Activated naive CD4-positive, alpha-beta T cell treated with anti-CD3 and anti-CD28 coated beads, Interleukin-2, amount 50 U/mL, for 24 hours (primary cell): ENCODE measurements around the gene DACH2.

ENCODE experiments used
- H3K27ac Mint-ChIP-seq: one replicate; pipeline ENCODE4 v1.8.0; 2021; ENCODE audit warnings: mild to moderate bottlenecking, mixed read lengths
- H3K27me3 Mint-ChIP-seq: one replicate; pipeline ENCODE4 v1.8.0; 2021; ENCODE audit warnings: mixed read lengths
- H3K36me3 Mint-ChIP-seq: one replicate; pipeline ENCODE4 v1.8.0; 2021; ENCODE audit warnings: mixed read lengths
- H3K4me1 Mint-ChIP-seq: one replicate; pipeline ENCODE4 v1.8.0; 2021; ENCODE audit warnings: mixed read lengths
- H3K4me3 Mint-ChIP-seq: one replicate; pipeline ENCODE4 v1.8.0; 2021; ENCODE audit warnings: mild to moderate bottlenecking, mixed read lengths
- H3K9me3 Mint-ChIP-seq: one replicate; pipeline ENCODE4 v1.8.0; 2021; ENCODE audit warnings: mixed read lengths

Gene DACH2

GRCh38 chrX:86829786-86830185 lies 681.5 kb downstream of the DACH2 start:
- H3K27me3 Mint-ChIP-seq = no peaks in the 10 kb centered on the region
- H3K36me3 Mint-ChIP-seq = no peaks in the 10 kb centered on the region
- H3K4me3 Mint-ChIP-seq = no peak overlapping the region
- H3K27ac Mint-ChIP-seq = no peak overlapping the region
- no peaks in the 10 kb centered on the region for H3K9me3 Mint-ChIP-seq
- no peaks in the 10 kb centered on the region for H3K4me1 Mint-ChIP-seq

GRCh38 chrX:86830685-86831084 lies 682.4 kb downstream of the DACH2 start:
- Mint-ChIP-seq H3K9me3 (no peaks in the 10 kb centered on the region), H3K27me3 (no peaks in the 10 kb centered on the region), H3K4me3 (no peak overlapping the region), H3K36me3 (no peaks in the 10 kb centered on the region), H3K27ac (no peak overlapping the region), H3K4me1 (no peaks in the 10 kb centered on the region)

GRCh38 chrX:86845101-86845500 lies 696.9 kb downstream of the DACH2 start:
- no peak overlapping the region for H3K27ac Mint-ChIP-seq
- no peaks in the 10 kb centered on the region for H3K36me3 Mint-ChIP-seq
- no peaks in the 10 kb centered on the region for H3K27me3 Mint-ChIP-seq
- no peaks in the 10 kb centered on the region for H3K4me1 Mint-ChIP-seq
- H3K4me3 Mint-ChIP-seq = no peak overlapping the region
- no peaks in the 10 kb centered on the region for H3K9me3 Mint-ChIP-seq
